Body of pancreas (tissue), 4 donors: ENCODE results near the gene PCDH15. TPM values are rescaled to one million over a fixed set of nuclear protein-coding genes. Genes with fewer than 3 reads are reported as not detected.

Experiments used
- ATAC-seq: fragments of 150-250 bp; one replicate; pipeline ENCODE4 v1.9.1; 2016
- DNase-seq, 4 donors: peaks; one replicate each; pipeline ENCODE4 v3.0.0-alpha.2; 2019
- H3K27ac ChIP-seq, 4 donors: fragments of 200-600 bp; sonication (generic); 1 replicate in 3 of 4; 2 replicates in 1 of 4; pipeline versions ENCODE4 v1.5.1 to v1.6.1; 2016 to 2019; ENCODE audit warnings: mild to moderate bottlenecking in 1 of 4, mixed read lengths in 1 of 4, moderate library complexity in 1 of 4
- H3K27me3 ChIP-seq, 2 donors: fragments of 200-600 bp; sonication (generic); one replicate each; pipeline ENCODE4 v1.6.0; 2016; ENCODE audit warnings: mild to moderate bottlenecking in 1 of 2
- H3K36me3 ChIP-seq, 2 donors: fragments of 200-600 bp; sonication (generic); replicated peaks in 1 of 2; 2 replicates each; pipeline ENCODE4 v1.5.1; 2016; ENCODE audit warnings: low read depth in 2 of 2; ENCODE audit not compliant: insufficient read depth in 1 of 2
- H3K4me1 ChIP-seq: fragments of 200-600 bp; sonication (generic); one replicate; pipeline ENCODE4 v1.6.0; 2016
- H3K4me3 ChIP-seq, 2 donors: fragments of 200-600 bp; sonication (generic); 1 replicate in 1 of 2; 2 replicates in 1 of 2; pipeline ENCODE4 v1.5.1; 2016 to 2019
- H3K9me3 ChIP-seq, 3 donors: fragments of 200-600 bp; sonication (generic); 1 replicate in 2 of 3; 2 replicates in 1 of 3; pipeline ENCODE4 v1.5.1; 2016
- CTCF ChIP-seq, 7 experiments: fragments of 450-650 bp in 4 of 7; fragments of 200-600 bp in 3 of 7; sonication (generic) in 3 of 7; IDR thresholded peaks; one replicate each; pipeline ENCODE4 v1.5.1; 2016 to 2019; ENCODE audit warnings: antibody characterized with exemption in 7 of 7
- POLR2A ChIP-seq, 3 donors: fragments of 450-650 bp; IDR thresholded peaks; one replicate each; pipeline ENCODE4 v1.6.1; 2016; ENCODE audit warnings: antibody characterized with exemption in 3 of 3, mild to moderate bottlenecking in 2 of 3
- WGBS, 2 donors: methylation state at CpG; one replicate each; pipeline ENCODE4 v1.1.5; 2017; 5-methylcytosine and 5-hydroxymethylcytosine counted together
- intact Hi-C: fragments of 100-400 bp; cut with DNase I; formaldehyde crosslinking; loops from one replicate; pipeline ENCODE4 v1.15.1; 2023
- total RNA-seq, 2 donors: library from RNA; depleted of rRNA; stranded (reverse); fragments of >200 nt; gene quantifications; one replicate each; pipeline ENCODE4 v1.1.0, GENCODE V29; 2016

The PCDH15 gene
- total RNA-seq, 2 donors from 2014 or later = not detected

GRCh38 chr10:54148508-54148907 is 652.5 kb downstream of the PCDH15 start:
- intact Hi-C loops = no loop called here
- Histone ChIP-seq H3K4me3 (no peak overlapping the region), H3K27me3 (no peaks in the 10 kb centered on the region), H3K27ac (no peak overlapping the region), H3K9me3 (no peaks in the 10 kb centered on the region), H3K36me3 (no peaks in the 10 kb centered on the region), H3K4me1 (no peaks in the 10 kb centered on the region)
- no peak for TF ChIP-seq POLR2A (IDR thresholded peaks at IDR 0.05)
- no peak for TF ChIP-seq CTCF (IDR thresholded peaks at IDR 0.05)
- 50 to 54% methylated on average over 2 of the region's 2 CpGs for WGBS, 2 donors
- ATAC-seq = no peak
- no peak for DNase-seq

- Histone ChIP-seq H3K4me3 (no peak overlapping the region), H3K4me1 (no peaks in the 10 kb centered on the region), H3K27me3 (no peaks in the 10 kb centered on the region), H3K9me3 (peaks cover 0 to 5% (median 0%) of the 10 kb centered on the region in 3 donors), H3K27ac (no peak overlapping the region), H3K36me3 (no peaks in the 10 kb centered on the region)
- ATAC-seq = no peak
- no peak for DNase-seq
- intact Hi-C loops = no loop called here
- TF ChIP-seq CTCF (IDR thresholded peaks at IDR 0.05) (no peak), POLR2A (IDR thresholded peaks at IDR 0.05) (no peak)
Observed at GRCh38 chr10:54139819-54140428, 661.1 kb downstream of the PCDH15 start.

GRCh38 chr10:54137396-54137795 is 663.6 kb downstream of the PCDH15 start:
- 59 to 66% methylated on average over 2 of the region's 2 CpGs for WGBS, 2 donors
- intact Hi-C loops = no loop called here

GRCh38 chr10:54133203-54133602 is 667.8 kb downstream of the PCDH15 start:
- no peak for DNase-seq
- 10 to 11% methylated on average over 3 of the region's 3 CpGs for WGBS, 2 donors
- intact Hi-C loops = no loop called here

More at GRCh38 chr10:54137396-54137795, 663.6 kb downstream of the PCDH15 start:
- H3K4me3 ChIP-seq = no peak overlapping the region
- no peaks in the 10 kb centered on the region for H3K27me3 ChIP-seq
- no peak for TF ChIP-seq CTCF (IDR thresholded peaks at IDR 0.05)
- TF ChIP-seq POLR2A (IDR thresholded peaks at IDR 0.05) = no peak
- H3K9me3 ChIP-seq = peaks cover 0 to 5% (median 0%) of the 10 kb centered on the region in 3 donors
- no peaks in the 10 kb centered on the region for H3K4me1 ChIP-seq
- ATAC-seq = no peak
- H3K36me3 ChIP-seq = no peaks in the 10 kb centered on the region
- no peak overlapping the region for H3K27ac ChIP-seq
- no peak for DNase-seq

More at GRCh38 chr10:54133203-54133602, 667.8 kb downstream of the PCDH15 start:
- ATAC-seq = no peak
- Histone ChIP-seq H3K4me1 (no peaks in the 10 kb centered on the region), H3K36me3 (no peaks in the 10 kb centered on the region), H3K9me3 (no peaks in the 10 kb centered on the region), H3K27me3 (no peaks in the 10 kb centered on the region), H3K4me3 (no peak overlapping the region), H3K27ac (no peak overlapping the region)
- no peak for TF ChIP-seq POLR2A (IDR thresholded peaks at IDR 0.05)
- peak in 4 of 7 experiments; percentile 12 to 35 (median 18) for TF ChIP-seq CTCF (IDR thresholded peaks at IDR 0.05)
